ENCODE results near the gene TDRKH.
A peak's percentile ranks its signal among the peaks of the same experiment; 100 is the strongest.

TDRKH gene, protein sequence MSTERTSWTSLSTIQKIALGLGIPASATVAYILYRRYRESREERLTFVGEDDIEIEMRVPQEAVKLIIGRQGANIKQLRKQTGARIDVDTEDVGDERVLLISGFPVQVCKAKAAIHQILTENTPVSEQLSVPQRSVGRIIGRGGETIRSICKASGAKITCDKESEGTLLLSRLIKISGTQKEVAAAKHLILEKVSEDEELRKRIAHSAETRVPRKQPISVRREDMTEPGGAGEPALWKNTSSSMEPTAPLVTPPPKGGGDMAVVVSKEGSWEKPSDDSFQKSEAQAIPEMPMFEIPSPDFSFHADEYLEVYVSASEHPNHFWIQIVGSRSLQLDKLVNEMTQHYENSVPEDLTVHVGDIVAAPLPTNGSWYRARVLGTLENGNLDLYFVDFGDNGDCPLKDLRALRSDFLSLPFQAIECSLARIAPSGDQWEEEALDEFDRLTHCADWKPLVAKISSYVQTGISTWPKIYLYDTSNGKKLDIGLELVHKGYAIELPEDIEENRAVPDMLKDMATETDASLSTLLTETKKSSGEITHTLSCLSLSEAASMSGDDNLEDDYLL

DNA sequence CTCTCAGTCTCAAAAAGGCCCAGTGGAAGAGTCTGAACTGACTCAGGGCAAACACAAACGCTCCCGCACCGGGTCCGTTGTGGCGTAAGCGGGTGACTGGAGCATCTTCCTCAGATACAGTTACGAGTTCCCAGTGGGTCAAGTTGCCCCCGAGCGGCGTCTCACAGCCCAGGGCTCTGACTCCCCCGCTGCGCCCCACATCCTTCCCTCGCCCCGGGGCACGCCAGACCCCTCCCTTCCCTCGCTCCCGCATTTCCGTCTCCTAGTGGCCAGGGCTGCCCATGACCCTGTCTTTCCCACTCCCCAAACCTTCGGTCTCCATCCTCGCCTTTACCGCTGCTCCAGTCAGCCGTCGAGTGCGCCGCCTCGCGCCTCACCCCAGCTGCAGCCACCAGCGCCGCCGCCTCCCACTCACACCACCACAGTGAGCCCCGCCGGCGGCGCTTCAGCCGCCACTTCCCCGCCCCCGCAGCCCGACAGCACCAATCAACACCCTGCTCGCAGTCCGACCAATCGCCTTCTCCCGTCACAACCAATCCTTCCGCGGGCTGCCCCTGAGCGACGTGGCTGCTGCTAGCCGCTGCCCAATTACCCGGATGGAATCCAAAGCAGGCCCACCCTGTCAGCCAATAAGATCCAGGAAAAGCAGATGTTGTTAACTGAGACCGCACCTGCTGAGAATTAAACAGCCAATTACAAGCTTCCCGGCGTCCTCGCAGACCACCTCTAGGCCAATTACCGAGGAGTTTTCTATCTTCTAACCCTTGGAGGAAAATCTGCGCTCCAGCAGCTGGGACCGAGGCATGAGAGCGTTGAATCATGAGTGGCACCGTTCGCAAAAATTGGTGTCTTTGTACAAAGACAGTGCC lies at the start of gene TDRKH:
TDRKH (minus strand) TSS at position 430 of the 869 bp plus-strand sequence. CDS start 7,478 bp downstream, outside the sequence.
- DNase-seq = peak; percentile 95

DNA sequence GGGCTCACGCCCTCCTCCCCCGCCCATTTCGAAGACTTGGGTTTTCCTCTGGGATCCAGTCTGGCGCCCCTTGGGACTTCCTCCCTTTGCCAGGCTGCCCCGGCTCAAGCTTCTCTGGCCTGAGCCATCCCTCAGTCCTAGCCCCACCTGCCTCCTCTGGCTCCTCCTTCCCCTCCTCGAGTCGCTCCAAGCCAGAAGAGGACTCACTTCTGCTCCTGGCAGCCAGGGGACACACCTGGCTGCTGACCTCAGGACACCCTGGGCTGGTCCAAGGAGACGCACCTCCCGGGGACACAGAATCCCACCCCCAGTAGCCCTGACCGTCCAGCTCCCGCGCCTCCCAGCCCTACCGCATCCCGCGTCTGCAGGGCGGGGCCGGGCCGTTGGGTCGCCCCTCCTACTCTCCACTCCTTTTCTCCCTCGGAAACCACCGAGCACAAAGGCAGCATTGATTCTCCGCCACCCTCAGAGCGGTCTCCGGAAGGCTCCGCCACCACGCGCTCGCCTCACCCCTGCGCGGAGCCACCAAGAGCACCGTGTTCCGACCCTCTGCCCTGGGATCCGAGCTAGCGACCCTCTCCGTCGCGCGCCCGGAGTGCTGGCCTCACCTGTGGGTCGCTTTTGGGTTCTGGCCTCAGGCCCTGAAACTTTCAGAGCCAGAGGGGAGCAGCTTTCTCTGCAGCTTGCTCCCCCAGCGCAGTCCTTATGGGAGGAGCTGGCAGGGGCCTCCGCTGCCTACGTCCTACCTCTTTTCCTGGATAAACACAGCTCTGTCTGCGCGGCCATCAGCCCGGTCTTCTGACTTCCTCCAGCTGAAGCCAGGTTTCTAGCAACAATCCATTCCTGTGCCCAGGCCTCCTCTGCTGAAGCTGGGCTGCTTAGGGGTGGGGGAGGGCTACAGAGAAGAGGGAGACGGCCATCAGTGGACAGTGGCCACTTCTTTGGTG lies 49.4 kb upstream of the TDRKH start, which contains the start of gene C2CD4D:
C2CD4D (minus strand) TSS at position 364 of the 947 bp plus-strand sequence. CDS start 831 bp downstream, outside the sequence.
- peak; percentile 72 for DNase-seq

DNA sequence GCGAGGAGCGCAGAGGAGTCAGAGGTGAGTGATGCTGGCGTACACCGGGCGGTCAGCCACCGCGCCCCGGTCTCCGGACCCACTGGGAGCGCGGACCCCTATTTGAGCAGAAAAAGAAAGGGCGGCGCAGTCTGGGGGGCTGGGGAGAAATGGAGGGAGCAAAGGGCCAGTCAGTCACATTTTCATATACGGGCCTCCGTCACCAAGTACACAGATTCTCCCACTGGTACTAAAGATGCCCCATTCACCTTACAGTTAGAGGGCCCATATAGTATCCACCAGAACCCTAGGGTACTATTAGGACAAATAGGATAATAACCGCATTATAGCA lies 48.7 kb upstream of the TDRKH start:
- no peak for DNase-seq

DNA sequence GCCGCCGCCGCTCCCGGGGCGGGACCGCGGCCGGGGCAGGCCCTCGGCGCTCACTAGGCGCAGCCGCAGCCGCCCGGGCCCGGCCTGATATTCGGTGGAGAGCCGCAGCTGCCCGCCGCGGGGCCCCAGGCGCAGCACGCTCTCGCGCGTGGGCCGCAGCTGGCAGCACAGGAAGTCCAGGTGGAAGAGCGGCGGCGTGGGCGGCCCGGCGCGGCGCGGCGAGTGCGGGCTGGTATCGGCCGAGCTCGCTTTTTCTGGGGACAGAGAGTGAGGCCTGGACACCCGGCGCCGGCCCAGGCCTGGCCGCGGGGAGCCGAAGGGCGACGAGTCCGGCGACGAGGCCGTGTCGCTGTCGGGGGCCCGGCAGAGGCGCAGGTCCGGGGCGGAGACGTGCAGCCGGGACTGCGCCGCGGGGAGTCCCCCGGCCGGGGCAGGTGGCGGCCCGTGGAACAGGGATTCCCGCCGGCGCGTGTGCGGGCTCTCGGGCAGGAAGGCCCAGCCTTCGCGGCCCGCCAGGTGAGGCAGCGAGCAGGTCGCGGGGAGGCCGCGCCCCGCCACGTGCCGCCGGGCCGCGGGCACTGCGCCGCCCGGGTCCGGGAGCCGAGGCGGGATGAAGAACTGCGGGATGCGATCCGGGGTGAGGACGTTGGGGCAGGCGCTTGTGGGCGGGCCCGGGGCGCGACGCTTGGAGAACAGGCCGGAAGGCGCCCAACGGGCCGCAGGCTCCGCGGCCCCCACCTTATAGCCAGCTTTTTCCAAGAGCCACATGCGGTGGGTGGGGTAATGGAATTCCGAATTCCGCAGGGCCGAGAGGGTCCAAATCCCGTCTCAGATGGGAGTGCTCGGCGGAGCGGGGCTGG lies 48.2 kb upstream of the TDRKH start:
- DNase-seq = peak; percentile 53

DNA sequence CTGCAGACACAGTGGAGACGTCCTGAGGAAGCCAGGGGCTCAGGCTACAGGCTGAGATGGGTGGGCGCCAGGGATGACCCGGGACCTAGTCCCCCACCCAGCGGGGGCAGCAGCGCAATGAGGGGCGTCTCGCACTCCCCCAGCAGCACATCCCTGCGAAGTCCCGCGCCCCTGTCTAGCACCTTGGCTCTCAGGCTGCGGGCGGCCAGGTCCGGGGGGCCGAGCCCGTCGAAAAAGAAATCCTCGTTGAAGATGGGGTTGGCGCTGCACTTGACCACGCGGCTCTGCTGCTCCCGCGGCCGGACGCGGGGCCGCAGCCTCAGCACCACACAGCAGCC lies 47.6 kb upstream of the TDRKH start:
- DNase-seq = no peak

DNA sequence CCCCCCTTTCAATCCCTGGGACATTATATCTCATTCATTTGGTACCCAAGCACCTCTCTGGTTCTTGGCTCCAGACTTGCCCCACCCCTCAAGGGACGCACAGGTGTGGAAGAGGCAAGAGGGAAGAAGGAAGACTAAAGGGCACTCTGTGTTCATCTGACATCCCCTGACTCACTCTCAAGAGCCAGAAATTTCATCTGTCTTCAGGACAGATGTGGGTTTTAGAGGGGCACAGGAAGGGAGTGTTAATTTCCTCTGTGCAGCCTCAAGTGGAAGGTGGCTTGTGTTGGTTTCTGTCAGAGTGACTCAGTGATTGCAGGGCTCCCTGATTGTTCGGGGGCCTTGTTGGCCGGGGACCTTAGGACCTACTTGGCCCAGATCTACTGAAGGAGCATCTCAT lies 46.9 kb upstream of the TDRKH start:
- no peak for DNase-seq

DNA sequence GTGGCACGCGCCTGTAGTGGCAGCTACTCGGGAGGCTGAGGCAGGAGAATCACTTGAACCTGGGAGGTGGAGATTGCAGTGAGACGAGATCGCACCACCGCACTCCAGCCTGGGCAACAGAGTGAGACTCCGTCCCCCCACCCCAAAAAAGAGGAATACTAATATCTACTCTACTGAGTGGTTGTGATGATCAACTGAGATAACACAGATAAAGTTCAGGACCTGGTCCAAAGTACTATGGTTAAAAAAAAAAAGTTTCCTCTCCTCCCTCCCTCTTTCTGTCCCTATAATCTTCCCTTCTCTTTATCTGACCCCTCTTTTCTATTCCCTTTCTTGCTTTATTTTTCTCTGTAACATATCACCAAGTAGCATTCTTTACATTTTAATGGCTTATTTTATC lies 45.3 kb upstream of the TDRKH start:
- DNase-seq = no peak

DNA sequence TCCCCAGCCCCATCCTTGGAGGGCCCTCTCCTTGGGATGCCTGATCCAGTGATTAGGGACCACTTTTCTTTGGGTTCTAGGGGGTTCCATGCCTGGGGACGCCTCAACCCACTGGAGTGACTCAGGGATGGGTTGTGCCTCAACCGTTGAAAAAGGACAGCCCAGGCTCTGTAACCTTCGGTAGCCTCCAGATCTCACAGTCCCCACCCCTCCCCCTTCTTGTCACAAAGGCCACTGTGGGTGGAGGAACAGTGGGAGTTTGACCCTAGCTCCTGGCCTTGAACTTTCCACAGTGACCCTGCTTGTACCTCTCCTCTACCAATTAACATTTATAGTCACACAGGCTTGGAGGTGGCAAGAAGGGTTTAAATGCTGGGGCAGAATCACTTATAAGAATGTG lies 43.9 kb upstream of the TDRKH start:
- DNase-seq = no peak

DNA sequence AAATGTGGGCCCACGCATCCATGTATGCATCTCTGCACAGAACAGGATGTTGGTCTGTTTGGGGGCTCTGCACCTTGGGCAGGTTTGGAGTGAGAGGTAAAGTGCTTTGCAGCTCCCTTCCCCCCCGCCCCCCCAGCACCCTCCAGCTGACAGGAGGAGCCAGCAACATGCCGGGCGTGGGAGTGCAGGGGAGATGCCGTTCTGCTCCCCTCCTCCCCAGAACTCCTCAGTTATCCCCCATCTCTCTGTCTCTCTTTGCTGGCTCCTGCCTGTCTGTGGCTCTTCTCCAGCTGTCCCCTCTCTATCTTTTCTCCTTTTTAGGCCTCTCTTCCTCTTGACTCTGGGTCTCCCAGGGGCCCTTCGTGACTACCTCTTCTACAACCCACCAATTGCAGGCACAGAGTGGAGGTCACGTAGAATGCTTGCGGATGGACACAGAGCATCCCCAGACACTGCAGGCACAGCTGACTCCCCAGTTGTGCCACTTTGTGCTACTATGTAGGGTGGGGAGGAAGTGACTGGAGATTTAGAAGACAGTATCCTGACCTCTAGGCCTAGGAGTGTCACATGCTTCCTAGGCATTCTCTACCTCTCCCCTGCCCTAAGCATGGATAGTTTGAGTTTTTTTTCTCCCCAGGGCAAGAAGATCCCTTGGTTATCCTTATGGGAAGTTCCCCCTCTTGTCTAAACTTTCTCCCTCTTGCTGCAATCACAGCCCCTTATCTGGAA lies 43.0 kb upstream of the TDRKH start:
- DNase-seq = no peak

DNA sequence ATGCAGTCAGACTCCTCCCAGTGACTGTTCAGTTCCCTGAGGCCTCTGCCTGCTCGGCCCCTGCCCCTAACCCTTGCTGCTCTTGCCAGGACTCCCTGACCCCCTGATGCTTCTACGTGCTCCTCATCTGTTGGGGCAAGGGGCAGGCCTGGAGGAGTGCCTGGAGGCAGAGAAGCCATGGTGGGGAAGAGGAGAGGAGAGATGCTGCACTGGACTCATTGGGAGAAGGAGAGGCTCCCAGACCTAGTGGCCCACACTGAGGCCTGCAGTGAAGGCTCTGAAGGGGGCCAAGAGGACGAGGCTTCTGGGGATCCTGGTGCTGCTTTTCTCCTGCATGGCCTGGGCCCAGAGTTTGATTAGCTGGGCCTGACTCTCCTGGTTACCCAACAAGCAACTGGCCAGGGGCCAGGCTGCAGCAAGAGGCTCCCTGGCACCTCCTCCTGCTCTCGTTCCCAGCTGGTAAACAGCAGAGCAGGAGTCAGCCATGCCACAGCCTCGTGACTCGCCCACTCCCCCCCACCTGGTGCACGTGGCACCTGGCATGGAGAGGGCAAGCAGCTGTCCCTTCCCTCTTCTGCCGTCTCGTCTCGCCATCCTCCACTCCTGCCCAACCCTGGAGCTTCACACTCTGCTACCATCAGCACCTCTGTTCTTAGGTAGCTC lies 42.1 kb upstream of the TDRKH start:
- no peak for DNase-seq

DNA sequence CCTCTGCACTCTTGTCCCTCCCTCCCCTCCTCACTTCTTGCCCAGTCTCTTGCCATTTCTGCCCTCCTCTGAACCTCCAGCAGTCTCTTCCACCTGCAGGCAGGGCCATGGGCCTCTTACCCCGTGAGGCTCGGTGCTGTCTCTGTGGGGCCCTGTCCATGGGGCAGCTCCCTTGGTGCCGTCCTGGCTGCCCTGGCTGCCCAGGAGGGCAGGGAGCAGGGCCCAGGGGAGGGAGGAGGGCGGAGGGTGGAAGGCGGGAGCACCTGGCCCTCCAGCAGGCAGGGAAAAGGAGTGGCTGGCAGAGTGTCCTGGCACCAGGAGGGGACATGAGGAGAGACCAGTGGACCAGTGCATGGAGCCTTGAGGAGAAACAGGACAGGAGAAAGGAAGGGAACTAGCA lies 41.3 kb upstream of the TDRKH start, which contains the start of gene RORC:
RORC (minus strand) TSS at position 198 of the 400 bp plus-strand sequence; CDS start at position 160, 38 bp downstream.
- DNase-seq = no peak

DNA sequence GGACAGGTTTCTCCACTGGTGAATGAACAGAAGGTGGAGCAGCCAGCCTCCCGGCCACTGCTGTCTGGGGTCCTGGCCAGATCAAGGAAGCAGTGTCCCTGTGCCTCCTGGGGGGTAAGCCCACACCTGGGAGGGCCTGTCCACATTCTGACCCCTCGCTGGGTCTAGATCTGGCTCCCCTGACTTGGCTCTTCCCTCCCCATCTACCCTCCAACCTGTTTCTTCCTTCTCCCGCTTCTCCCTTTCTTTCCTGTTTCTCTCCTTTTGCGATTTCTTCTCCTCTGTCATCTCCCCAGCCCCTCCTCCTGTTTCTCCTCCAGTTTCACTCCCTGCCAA lies 40.9 kb upstream of the TDRKH start:
- no peak for DNase-seq

DNA sequence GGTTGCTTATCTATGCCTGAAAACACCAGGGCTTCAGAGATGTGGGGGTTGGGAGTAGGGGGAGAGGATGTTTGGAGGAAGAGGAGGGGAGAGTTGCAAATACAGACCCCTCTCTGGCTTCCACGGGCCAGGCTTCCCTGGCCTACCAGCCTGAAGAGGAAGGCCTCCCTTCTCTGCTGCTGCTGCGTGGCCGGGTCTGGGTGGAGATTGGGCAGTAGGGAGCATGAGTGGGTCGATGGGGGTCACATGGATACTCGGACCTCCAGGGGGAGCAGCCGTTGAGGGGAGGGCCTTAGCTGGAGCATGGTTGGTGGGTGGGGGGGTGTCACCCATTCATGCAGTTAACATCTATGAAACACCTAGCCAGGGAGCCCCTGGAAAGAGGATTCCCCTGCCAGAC lies 39.8 kb upstream of the TDRKH start:
- DNase-seq = no peak

DNA sequence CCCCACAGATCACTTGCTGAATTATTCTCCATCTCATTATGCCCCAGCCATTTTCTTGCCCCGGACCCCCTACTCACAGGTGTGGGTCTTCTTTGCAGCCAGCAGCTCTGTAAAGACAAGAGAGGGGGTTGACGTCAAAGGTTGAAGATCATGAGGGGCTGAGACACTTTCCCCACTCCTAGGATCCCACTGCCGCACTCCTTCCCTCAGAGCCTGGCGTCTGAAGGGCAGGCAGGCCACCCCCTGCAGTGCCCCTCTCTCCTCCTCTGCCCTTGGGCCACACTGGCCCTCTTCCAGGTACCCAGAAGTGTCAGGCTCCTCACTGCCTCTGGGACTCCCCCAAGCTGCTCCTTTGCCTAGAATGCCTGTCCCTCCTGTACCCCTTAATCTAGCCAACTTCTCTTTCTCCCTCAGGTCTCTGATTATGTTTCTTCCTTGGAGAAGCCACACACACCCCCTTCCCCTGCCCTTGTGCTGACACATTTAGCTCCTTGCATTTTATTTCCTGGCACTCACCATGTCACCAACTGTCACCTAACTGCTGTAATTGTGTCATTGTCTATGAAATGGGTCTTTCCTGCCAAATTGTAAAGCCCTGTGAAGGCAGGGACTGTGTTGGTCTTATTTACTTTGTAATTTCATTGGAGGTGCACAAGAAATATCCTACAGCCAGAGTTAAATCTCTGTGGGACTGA lies 39.2 kb upstream of the TDRKH start:
- no peak for DNase-seq

DNA sequence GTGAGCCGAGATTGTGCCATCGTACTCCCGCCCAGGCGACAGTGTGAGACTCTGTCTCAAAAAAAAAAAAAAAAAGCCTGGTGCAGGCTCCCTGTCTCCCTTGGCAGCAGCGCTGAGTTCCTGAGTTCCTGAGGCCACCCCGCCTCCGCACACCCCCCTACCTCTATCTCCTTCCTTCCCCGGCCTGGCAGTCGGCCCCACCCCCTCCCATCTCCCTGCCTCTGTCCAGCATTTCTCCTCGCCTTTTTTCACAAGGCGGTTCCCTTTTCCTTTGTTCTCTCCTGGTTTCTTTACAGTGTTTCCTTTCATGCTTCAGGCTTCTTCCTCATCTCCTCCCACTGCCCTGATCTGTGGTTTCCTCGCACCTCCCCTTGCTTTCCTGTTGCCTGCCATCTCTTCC lies 38.6 kb upstream of the TDRKH start:
- no peak for DNase-seq

DNA sequence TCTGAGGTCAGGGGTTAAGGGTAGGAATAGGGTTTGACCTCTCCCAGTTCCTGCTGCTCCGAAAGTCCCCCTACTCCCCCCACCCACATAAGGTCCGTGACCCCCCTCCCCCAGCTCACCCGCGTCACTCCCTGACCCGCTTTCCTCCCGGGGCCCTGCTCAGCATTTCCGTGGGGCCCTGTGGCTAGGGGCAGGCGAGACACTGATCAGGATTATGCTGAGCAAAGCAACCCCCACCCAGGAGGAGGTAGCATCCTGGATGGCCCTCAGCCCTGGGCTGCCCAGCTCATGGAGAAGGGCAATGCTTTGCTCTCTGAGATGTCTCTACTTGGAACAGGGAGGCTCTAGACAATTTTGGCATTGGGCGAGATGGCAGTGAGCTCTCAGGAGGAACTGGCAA lies 37.6 kb upstream of the TDRKH start:
- no peak for DNase-seq

DNA sequence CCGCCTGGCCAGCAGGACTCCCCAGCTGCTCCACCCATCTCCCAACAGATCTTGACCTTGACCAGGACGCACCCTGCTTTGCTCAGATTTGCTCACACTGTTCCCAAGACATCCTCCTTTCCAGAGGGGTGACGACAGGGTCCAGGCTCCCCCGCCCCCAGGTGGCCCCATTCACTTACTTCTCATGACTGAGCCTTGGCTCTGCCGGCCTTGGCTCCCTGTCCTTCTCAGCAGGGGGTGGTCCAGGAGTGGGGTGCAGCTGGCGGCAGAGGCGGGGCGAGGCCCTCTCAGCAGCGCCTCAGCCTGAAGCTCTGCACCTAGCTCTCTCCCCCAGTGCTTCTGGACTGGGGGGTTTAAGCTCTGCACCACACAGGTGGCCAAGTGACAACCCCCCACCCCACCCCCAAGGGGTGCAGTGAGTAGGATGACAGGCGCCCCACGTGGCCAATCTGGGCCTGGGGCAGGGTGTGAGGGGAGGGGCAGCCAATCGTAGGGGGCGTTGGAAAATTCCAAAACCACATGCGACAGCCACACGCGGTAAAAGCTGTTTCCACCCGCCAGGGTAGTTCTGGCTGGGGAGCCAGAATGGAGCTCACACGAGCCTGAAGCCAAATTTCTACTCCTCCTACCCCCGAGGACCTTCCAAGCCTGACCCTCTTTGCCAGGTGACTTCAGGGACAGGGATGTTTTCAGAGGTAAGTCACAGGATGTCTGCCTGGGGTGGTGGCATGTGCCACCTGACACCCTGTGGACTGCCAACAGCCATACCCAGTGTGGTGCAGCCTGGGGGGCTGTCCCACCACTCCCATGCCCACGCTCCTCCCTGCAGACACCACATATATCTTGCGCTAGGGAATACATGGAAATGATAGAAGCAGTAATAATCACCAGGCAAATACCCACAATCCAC lies 35.7 kb upstream of the TDRKH start:
- peak; percentile 54 for DNase-seq

DNA sequence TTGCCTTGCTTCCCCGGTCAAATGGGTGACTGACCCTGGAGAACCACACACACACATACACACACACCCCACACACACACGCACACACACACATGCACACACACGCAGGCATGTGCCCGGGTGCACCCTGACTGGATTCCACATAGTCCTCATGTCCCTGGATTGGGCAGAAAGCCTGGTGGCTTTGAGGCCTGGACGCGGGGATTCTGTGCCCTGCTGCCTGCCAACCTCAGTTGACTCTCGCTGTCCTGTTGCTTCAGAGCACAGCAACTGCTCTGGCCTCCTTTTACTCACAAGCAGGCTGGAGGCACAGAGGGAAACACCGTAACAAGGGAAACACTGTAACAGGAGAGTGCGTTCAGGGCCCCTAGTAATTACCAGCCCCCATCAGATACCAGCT lies 34.9 kb upstream of the TDRKH start:
- DNase-seq = no peak

DNA sequence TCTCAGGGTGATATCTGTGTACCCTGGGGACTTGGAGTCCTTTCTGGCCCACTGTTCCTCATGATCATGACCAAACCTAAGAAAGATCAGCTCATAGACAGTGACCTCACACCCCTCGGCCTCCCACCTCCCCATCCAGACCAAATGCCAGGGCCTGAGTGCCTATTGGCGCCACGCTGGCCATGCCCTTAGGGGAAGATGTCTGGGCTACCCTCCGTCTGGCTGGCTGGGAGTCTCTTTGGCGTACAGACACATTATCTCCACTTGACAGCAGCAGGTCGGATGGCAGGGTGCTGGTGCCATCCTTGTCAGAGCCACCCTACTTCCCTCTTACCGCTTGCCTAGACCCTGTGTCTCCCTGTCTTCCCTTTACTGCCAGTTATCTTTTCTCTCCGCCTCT lies 32.9 kb upstream of the TDRKH start:
- no peak for DNase-seq
